K562 (cell line): ENCODE results near the gene SLC18B1. TPM values are rescaled to one million over a fixed set of nuclear protein-coding genes. Genes with fewer than 3 reads are reported as not detected.

Experiments
- ATAC-seq: fragments of 200-7000 bp; cut with Tn5 transposase; 3 replicates; pipeline ENCODE4 v1.9.1; 2020; ENCODE audit warnings: moderate library complexity
- BruUV-seq: library from RNA; stranded (reverse); fragments of 400-500 nt; replicated peaks from 2 replicates; lab custom pipeline; 2021; lab: Mats Ljungman, UMichigan
- CTCF ChIA-PET: fragments of 300-600 bp; formaldehyde crosslinking; extraction: SDS; loops from one replicate; lab custom pipeline; 2021; ENCODE audit warnings: low intra/inter-chr PET ratio; lab: Yijun Ruan, JAX
- POLR2A ChIA-PET: fragments of 300-600, 350-650 bp; sonication (Branson Sonifier 250); formaldehyde crosslinking; extraction: SDS; loops from one replicate; lab custom pipeline; 2021; ENCODE audit warnings: antibody characterized with exemption, inconsistent platforms; lab: Yijun Ruan, JAX
- DNase-seq, 4 experiments: peaks; one replicate each; pipeline versions ENCODE4 v3.0.0 to v3.0.0-alpha.2; 2011 to 2018; ENCODE audit warnings: low spot score in 3 of 4, mixed read lengths in 3 of 4; ENCODE audit errors: extremely low read depth in 1 of 4
- FAIRE-seq: peaks from 2 replicates; lab custom pipeline; 2011; peaks lifted over from hg19 to GRCh38; lab: Jason Lieb, UNC
- H2AFZ ChIP-seq: 2 replicates; pipeline ENCODE4 v1.6.0; 2011; ENCODE audit warnings: low read depth, low read length, control low read depth, inconsistent platforms
- H3K27ac ChIP-seq: fragments of 200-600 bp; 3 replicates; pipeline ENCODE4 v1.8.0; 2011; ENCODE audit warnings: low read depth, mild to moderate bottlenecking, control low read depth, inconsistent platforms, low read length, moderate library complexity, mixed read lengths; ENCODE audit errors: extremely low read depth
- H3K27me3 ChIP-seq, 2 experiments: fragments of 300-600 bp in 1 of 2; 2 replicates in 1 of 2; 3 replicates in 1 of 2; pipeline versions ENCODE4 v1.6.0 to v1.8.0; 2011; ENCODE audit warnings: inconsistent platforms in 2 of 2, low read length in 2 of 2, mild to moderate bottlenecking in 1 of 2, mixed read lengths in 1 of 2, moderate library complexity in 1 of 2; ENCODE audit not compliant: control insufficient read depth in 2 of 2, insufficient read depth in 2 of 2
- H3K36me3 ChIP-seq: fragments of 300-600 bp; 3 replicates; pipeline ENCODE4 v1.8.0; 2011; ENCODE audit warnings: mild to moderate bottlenecking, low read length, inconsistent platforms; ENCODE audit not compliant: control insufficient read depth, insufficient read depth
- H3K4me1 ChIP-seq, 2 experiments: fragments of 200-600 bp in 1 of 2; replicated peaks in 1 of 2; 2 replicates in 1 of 2; 3 replicates in 1 of 2; pipeline versions ENCODE4 v1.5.1 to v1.8.0; 2011; ENCODE audit warnings: inconsistent platforms in 2 of 2, low read length in 2 of 2, mild to moderate bottlenecking in 1 of 2, mixed read lengths in 1 of 2, moderate library complexity in 1 of 2; ENCODE audit not compliant: control insufficient read depth in 2 of 2, insufficient read depth in 2 of 2
- H3K4me2 ChIP-seq: 2 replicates; pipeline ENCODE4 v1.6.1; 2011; ENCODE audit warnings: low read length, control low read depth, inconsistent platforms, mixed read lengths; ENCODE audit not compliant: insufficient read depth
- H3K4me3 ChIP-seq: fragments of 200-600 bp; sonication (generic), shearing (Covaris generic); 2 replicates; pipeline ENCODE4 v1.5.1; 2016; ENCODE audit warnings: control low read depth, inconsistent platforms
- H3K79me2 ChIP-seq: fragments of 200-600 bp; 3 replicates; pipeline ENCODE4 v1.8.0; 2011; ENCODE audit warnings: low read length, inconsistent platforms; ENCODE audit not compliant: control insufficient read depth, insufficient read depth
- H3K9ac ChIP-seq, 2 experiments: 2 replicates each; pipeline versions ENCODE4 v1.6.0 to v1.6.1; 2011; ENCODE audit warnings: low read depth in 2 of 2, low read length in 2 of 2, control low read depth in 1 of 2, inconsistent platforms in 1 of 2, mild to moderate bottlenecking in 1 of 2, mixed read lengths in 1 of 2; ENCODE audit not compliant: insufficient read depth in 1 of 2
- H3K9me1 ChIP-seq: one replicate; pipeline ENCODE4 v1.6.0; 2011; ENCODE audit warnings: inconsistent platforms, mild to moderate bottlenecking, low read length, moderate library complexity; ENCODE audit not compliant: control insufficient read depth, insufficient read depth
- H3K9me3 ChIP-seq: replicated peaks from 2 replicates; pipeline ENCODE4 v1.5.1; 2011; ENCODE audit warnings: low read depth, low read length, inconsistent platforms; ENCODE audit not compliant: control insufficient read depth, insufficient read depth
- H4K20me1 ChIP-seq: replicated peaks from 2 replicates; pipeline ENCODE4 v1.6.1; 2011; ENCODE audit warnings: low read length, inconsistent platforms, mixed read lengths; ENCODE audit not compliant: control insufficient read depth, insufficient read depth
- ATF7 ChIP-seq: fragments of 450-650 bp; IDR thresholded peaks from 2 replicates; pipeline ENCODE4 v1.7.1; 2014; ENCODE audit warnings: mild to moderate bottlenecking, moderate library complexity
- C11orf30 ChIP-seq: fragments of 450-650 bp; IDR thresholded peaks from 2 replicates; pipeline ENCODE4 v1.6.1; 2016; ENCODE audit warnings: low read depth, mild to moderate bottlenecking
- ESRRB ChIP-seq: fragments of 250-450 bp; sonication (Bioruptor Pico); IDR thresholded peaks from 2 replicates; pipeline ENCODE4 v1.5.0; 2020; ENCODE audit warnings: mild to moderate bottlenecking, moderate library complexity, borderline replicate concordance
- GATAD2B ChIP-seq: fragments of 450-650 bp; IDR thresholded peaks from 2 replicates; pipeline ENCODE4 v1.6.1; 2017; ENCODE audit warnings: mild to moderate bottlenecking, borderline replicate concordance
- MAFG ChIP-seq: fragments of 450-650 bp; conservative IDR thresholded peaks from 2 replicates; pipeline ENCODE4 v1.6.1; 2016; ENCODE audit warnings: missing genetic modification characterization, missing compliant biosample characterization
- NBN ChIP-seq: fragments of 450-650 bp; IDR thresholded peaks from 2 replicates; pipeline ENCODE4 v1.6.1; 2016; ENCODE audit warnings: low read depth, mild to moderate bottlenecking
- POLR2AphosphoS5 ChIP-seq: IDR thresholded peaks from 2 replicates; pipeline ENCODE4 v1.6.1; 2011; ENCODE audit warnings: mild to moderate bottlenecking, low read depth, low read length, moderate library complexity; ENCODE audit not compliant: control insufficient read depth, insufficient read depth
- POLR3A ChIP-seq: IDR thresholded peaks from 2 replicates; pipeline ENCODE4 v1.6.1; 2011; ENCODE audit warnings: borderline replicate concordance, mild to moderate bottlenecking, moderate library complexity; ENCODE audit not compliant: insufficient read length, insufficient read depth; ENCODE audit errors: extremely low read depth
- PYGO2 ChIP-seq: fragments of 450-650 bp; IDR thresholded peaks from 2 replicates; pipeline ENCODE4 v1.6.1; 2016; ENCODE audit warnings: mild to moderate bottlenecking, missing genetic modification characterization, moderate library complexity, missing compliant biosample characterization
- ZNF184 ChIP-seq: sonication (generic); formaldehyde crosslinking; IDR thresholded peaks from 2 replicates; pipeline ENCODE4 v1.5.0; 2020; ENCODE audit warnings: missing genetic modification reagents
- ZNF23 ChIP-seq: fragments of 250-450 bp; sonication (Bioruptor Pico); IDR thresholded peaks from 2 replicates; pipeline ENCODE4 v1.4.0; 2020; ENCODE audit warnings: mild to moderate bottlenecking
- WGBS: fragments of 100-300 bp; shearing (Covaris generic); methylation state at CpG from one replicate; pipeline ENCODE4 v1.1.6; 2016; ENCODE audit warnings: low coverage, mixed read lengths; ENCODE audit not compliant: insufficient coverage; ENCODE audit errors: missing lambda C conversion rate; 5-methylcytosine and 5-hydroxymethylcytosine counted together
- in situ Hi-C: fragments of 300-500 bp; cut with MboI; formaldehyde crosslinking; loops from 4 replicates; pipeline ENCODE4 v1.15.0; 2018; ENCODE audit warnings: inconsistent platforms, mixed read lengths
- intact Hi-C: fragments of 100-400 bp; cut with micrococcal nuclease; formaldehyde crosslinking; loops from 2 replicates; pipeline ENCODE4 v1.14.2; 2022
- polyA plus RNA-seq, 8 experiments: library from polyadenylated mRNA; depleted of rRNA in 4 of 8; stranded (reverse) in 5 of 8; unstranded in 3 of 8; fragments of >200 nt; fragmentation: Nextera tagmentation in 2 of 8; fragmentation: Illumina TruSeq in 1 of 8; extraction: Ambion mirVana in 2 of 8; extraction: Trizol in 1 of 8; gene quantifications; 2 replicates each; pipeline versions ENCODE4 v1.2.1 to v1.2.3, GENCODE V29; 2011 to 2014; ENCODE audit warnings: inconsistent platforms in 1 of 8, missing spikeins in 1 of 8
- total RNA-seq, 7 experiments: library from RNA; depleted of rRNA in 6 of 7; stranded (reverse); fragments of >200 nt in 6 of 7; fragmentation: Illumina TruSeq in 2 of 7; extraction: Trizol in 2 of 7; gene quantifications; 2 replicates each; pipeline versions ENCODE4 v1.2.1 to v1.2.3, GENCODE V29; 2011 to 2021; ENCODE audit warnings: low replicate concordance in 1 of 7
- TF ChIP-seq, protein P1 (sequence below): IDR thresholded peaks from 3 replicates; pipeline ENCODE4 v1.6.1; 2011; ENCODE audit warnings: borderline replicate concordance, mild to moderate bottlenecking; ENCODE audit not compliant: insufficient read length, insufficient read depth
- TF ChIP-seq, protein P2 (sequence below): fragments of 200-800 bp; sonication (Bioruptor generic); IDR thresholded peaks from 2 replicates; pipeline ENCODE4 v1.6.1; 2017; ENCODE audit warnings: missing genetic modification characterization, missing compliant biosample characterization
- TF ChIP-seq, protein P3 (sequence below): fragments of 450-650 bp; formaldehyde crosslinking; IDR thresholded peaks from 2 replicates; pipeline ENCODE4 v1.4.0; 2020; ENCODE audit warnings: mild to moderate bottlenecking, moderate library complexity
- TF ChIP-seq, protein P4 (sequence below): sonication (generic); formaldehyde crosslinking; IDR thresholded peaks from 2 replicates; pipeline ENCODE4 v1.8.0; 2023; ENCODE audit warnings: mild to moderate bottlenecking, missing genetic modification reagents
- TF ChIP-seq, protein P5 (sequence below): sonication (generic); formaldehyde crosslinking; IDR thresholded peaks from 2 replicates; pipeline ENCODE4 v1.9.0; 2022; ENCODE audit warnings: mild to moderate bottlenecking, missing genetic modification reagents

SLC18B1 gene
- total and polyA plus RNA-seq, 9 of the 15 experiments (the other 6 are each of a cell fraction or from before 2014, with no cell fraction given), result 10.4 to 49.1 (median 32.0) TPM

DNA sequence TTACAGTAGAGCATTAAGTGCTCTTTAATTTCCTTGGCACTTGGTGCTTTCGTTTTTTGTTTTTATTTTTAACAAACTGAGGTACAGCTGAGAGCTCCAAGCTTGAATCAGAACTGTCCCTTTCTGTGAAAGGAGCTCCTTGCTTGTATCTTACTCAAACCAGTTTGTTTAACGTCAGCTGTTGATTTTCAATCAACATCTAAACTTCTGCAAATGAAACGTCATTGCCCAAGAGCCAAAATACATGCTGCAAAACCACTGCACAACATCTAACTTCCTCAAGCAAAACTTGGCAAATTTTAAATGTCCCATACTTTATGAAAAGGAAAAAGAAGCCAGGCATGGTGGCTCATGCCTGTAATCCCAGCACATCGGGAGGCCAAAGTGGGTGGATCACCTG is 55.9 kb downstream of the SLC18B1 start:
- TF ChIP-seq ZNF23, result no peak
- TF ChIP-seq ZNF184 (CRISPR knock-in tag), result no peak
- no peak for TF ChIP-seq NBN
- TF ChIP-seq GATAD2B, result no peak
- no peak for TF ChIP-seq ESRRB (CRISPR knock-in tag)
- TF ChIP-seq, protein P1, sequence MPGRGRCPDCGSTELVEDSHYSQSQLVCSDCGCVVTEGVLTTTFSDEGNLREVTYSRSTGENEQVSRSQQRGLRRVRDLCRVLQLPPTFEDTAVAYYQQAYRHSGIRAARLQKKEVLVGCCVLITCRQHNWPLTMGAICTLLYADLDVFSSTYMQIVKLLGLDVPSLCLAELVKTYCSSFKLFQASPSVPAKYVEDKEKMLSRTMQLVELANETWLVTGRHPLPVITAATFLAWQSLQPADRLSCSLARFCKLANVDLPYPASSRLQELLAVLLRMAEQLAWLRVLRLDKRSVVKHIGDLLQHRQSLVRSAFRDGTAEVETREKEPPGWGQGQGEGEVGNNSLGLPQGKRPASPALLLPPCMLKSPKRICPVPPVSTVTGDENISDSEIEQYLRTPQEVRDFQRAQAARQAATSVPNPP, result no peak
- no peak for TF ChIP-seq POLR3A
- no peak for TF ChIP-seq PYGO2 (tag)
- TF ChIP-seq, protein P2, sequence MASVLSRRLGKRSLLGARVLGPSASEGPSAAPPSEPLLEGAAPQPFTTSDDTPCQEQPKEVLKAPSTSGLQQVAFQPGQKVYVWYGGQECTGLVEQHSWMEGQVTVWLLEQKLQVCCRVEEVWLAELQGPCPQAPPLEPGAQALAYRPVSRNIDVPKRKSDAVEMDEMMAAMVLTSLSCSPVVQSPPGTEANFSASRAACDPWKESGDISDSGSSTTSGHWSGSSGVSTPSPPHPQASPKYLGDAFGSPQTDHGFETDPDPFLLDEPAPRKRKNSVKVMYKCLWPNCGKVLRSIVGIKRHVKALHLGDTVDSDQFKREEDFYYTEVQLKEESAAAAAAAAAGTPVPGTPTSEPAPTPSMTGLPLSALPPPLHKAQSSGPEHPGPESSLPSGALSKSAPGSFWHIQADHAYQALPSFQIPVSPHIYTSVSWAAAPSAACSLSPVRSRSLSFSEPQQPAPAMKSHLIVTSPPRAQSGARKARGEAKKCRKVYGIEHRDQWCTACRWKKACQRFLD (CRISPR knock-in tag), result no peak
- TF ChIP-seq C11orf30, result no peak
- no peak for TF ChIP-seq ATF7
- TF ChIP-seq POLR2AphosphoS5, result no peak
- no peak for TF ChIP-seq MAFG
- TF ChIP-seq, protein P3, sequence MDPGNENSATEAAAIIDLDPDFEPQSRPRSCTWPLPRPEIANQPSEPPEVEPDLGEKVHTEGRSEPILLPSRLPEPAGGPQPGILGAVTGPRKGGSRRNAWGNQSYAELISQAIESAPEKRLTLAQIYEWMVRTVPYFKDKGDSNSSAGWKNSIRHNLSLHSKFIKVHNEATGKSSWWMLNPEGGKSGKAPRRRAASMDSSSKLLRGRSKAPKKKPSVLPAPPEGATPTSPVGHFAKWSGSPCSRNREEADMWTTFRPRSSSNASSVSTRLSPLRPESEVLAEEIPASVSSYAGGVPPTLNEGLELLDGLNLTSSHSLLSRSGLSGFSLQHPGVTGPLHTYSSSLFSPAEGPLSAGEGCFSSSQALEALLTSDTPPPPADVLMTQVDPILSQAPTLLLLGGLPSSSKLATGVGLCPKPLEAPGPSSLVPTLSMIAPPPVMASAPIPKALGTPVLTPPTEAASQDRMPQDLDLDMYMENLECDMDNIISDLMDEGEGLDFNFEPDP (CRISPR knock-in tag), result no peak
- TF ChIP-seq, protein P4, sequence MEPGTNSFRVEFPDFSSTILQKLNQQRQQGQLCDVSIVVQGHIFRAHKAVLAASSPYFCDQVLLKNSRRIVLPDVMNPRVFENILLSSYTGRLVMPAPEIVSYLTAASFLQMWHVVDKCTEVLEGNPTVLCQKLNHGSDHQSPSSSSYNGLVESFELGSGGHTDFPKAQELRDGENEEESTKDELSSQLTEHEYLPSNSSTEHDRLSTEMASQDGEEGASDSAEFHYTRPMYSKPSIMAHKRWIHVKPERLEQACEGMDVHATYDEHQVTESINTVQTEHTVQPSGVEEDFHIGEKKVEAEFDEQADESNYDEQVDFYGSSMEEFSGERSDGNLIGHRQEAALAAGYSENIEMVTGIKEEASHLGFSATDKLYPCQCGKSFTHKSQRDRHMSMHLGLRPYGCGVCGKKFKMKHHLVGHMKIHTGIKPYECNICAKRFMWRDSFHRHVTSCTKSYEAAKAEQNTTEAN (CRISPR knock-in tag), result no peak
- TF ChIP-seq, protein P5, sequence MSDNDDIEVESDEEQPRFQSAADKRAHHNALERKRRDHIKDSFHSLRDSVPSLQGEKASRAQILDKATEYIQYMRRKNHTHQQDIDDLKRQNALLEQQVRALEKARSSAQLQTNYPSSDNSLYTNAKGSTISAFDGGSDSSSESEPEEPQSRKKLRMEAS (CRISPR knock-in tag), result no peak
- no peak for ATAC-seq
- no peaks in the 10 kb centered on the region for H3K79me2 ChIP-seq
- no peaks in the 10 kb centered on the region for H3K27me3 ChIP-seq
- no TSS peak for BruUV-seq
- DNase-seq, result no peak
- no peak overlapping the region for H3K4me2 ChIP-seq
- H3K36me3 ChIP-seq, result no peaks in the 10 kb centered on the region
- no peaks in the 10 kb centered on the region for H3K9me3 ChIP-seq
- H3K9me1 ChIP-seq, result no peaks in the 10 kb centered on the region
- no peaks in the 10 kb centered on the region for H3K4me1 ChIP-seq
- H4K20me1 ChIP-seq, result no peaks in the 10 kb centered on the region
- no peak overlapping the region for H2AFZ ChIP-seq
- no peak overlapping the region for H3K27ac ChIP-seq
- POLR2A ChIA-PET, result interaction anchor here (0.6 kb wide), 1 partner anchor 797 kb away, joined by 4 read pairs; no protein-coding TSS in a partner anchor
- in situ Hi-C loops (no loop called here), intact Hi-C loops (no loop called here)
- no peak overlapping the region for H3K4me3 ChIP-seq
- 0% methylated on average over 4 of the region's 4 CpGs for WGBS
- no peak overlapping the region for H3K9ac ChIP-seq
- no peak for FAIRE-seq
- CTCF ChIA-PET, result no interaction called here
